HG02852 (cell line): ENCODE results near the gene VANGL2.

Experiments used
- ATAC-seq: cut with Tn5 transposase; IDR thresholded peaks from one replicate; pipeline ENCODE4 v1.9.1; 2021; ENCODE audit warnings: mild to moderate bottlenecking, moderate library complexity; ENCODE audit not compliant: unreplicated experiment

VANGL2 gene

GRCh38 chr1:160425847-160426246 lies 25.5 kb downstream of the VANGL2 start:
- ATAC-seq, result no peak

DNA sequence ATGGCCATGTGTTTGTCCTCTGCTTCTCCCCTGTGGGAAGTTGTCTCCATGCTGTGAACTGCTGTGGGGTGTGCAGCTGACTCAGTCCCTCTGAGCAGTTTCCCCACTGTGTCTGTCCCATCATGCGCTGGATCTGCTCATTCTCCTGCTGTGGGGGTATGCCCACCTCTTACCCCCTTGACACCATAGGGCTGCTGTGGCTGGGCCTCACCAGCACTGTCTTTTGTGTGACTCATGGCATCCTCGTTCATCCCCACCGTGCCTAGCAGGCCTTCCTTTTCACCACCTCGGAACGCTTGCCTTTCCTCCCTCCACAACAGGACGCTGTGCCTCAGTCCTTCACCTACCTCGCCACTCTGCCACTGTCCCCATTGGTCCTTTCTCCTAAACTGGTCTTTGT lies 27.3 kb downstream of the VANGL2 start:
- ATAC-seq, result no peak

DNA sequence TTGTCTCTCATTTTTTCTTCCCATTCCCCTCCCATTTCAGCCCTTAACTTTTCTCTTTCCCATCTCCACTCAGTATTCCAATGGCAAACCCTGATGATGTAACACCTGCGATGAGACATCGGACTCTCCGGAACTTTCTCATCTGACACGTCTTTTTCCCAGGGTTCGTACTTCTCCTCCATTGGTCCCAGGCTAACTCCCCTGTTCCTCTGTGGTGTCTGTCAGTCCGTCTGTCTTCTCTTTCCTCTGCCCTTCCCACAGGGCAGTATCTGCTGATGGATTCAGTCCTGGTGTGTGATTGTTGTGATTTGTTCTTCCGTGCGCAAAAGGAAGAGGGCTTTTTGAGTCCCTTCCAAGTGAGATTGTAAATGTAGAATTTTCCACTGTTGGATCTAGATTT lies 27.7 kb downstream of the VANGL2 start:
- ATAC-seq, result no peak

- ATAC-seq, result no peak
Observed at GRCh38 chr1:160428655-160429054, 28.3 kb downstream of the VANGL2 start.

- ATAC-seq, result peak; percentile 1
Observed at GRCh38 chr1:160429125-160429561, 28.8 kb downstream of the VANGL2 start.

GRCh38 chr1:160429702-160430535 lies 29.6 kb downstream of the VANGL2 start:
- peak; percentile 50 for ATAC-seq

GRCh38 chr1:160431006-160431405 lies 30.6 kb downstream of the VANGL2 start:
- ATAC-seq, result no peak

- no peak for ATAC-seq
Observed at GRCh38 chr1:160431571-160431970, 31.2 kb downstream of the VANGL2 start.

- ATAC-seq, result peak; percentile 62
Observed at GRCh38 chr1:160432371-160432786, 32.0 kb downstream of the VANGL2 start.

DNA sequence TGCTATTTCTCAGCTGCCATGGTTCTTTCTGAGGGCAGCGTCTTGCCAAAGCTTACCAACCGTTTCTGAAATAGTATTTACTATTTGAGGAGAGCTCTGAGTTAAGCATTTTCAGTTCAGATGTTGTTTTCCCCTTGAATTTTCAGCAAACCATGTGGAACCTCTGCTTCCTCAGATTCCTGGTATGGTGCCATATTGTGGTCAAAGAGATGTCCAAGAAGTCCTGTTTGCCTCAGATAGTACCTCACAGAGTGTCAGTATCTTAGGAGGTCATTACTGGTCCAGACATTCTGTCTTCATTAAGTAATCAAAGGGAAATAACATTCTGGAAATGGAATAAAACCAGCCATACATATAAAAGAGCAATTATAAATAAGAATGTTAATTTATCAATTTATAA lies 36.6 kb downstream of the VANGL2 start:
- ATAC-seq, result no peak

DNA sequence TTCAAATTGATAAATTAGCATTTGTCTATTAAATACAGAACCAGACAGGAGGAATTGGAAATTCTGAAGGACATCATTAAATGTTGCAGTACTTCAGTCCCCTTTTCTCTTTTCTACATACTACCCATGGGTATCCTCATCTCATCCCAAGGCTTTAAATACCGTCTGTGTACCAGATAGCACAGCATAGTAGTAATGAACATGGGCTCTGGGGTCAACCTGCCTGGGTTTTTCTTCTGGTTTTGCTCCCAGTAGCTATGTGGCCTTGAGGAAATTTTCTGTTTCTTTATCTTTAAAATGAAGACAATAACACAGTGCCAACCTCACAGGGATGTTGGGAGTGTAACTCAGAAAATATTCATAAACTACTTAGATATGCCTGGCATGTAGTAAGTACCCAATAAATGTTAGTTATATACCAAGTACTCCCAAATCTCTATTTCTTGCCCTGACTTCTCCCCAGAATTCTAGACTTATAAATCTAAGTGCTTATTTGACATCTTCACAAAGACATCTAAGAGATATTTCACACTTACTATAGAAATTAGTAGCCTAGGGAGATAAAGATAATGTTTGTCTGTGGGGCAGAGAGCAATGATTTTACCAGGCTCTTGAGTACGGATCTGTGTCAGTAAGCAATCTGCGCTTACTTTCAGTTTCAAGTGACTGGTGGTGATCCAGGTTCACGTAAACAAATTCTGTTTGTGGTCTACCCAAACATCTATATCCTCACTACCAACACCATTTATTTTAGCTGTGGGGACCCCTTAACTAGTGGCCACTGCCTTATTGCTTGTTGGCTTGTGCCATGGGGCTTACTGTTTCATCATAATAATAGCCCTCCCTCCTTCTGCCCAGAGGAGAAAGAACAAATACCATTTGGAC lies 37.3 kb downstream of the VANGL2 start:
- peak; percentile 68 for ATAC-seq

- no peak for ATAC-seq
Observed at GRCh38 chr1:160438317-160438918, 38.1 kb downstream of the VANGL2 start.

GRCh38 chr1:160438935-160439334 lies 38.6 kb downstream of the VANGL2 start:
- ATAC-seq, result no peak

DNA sequence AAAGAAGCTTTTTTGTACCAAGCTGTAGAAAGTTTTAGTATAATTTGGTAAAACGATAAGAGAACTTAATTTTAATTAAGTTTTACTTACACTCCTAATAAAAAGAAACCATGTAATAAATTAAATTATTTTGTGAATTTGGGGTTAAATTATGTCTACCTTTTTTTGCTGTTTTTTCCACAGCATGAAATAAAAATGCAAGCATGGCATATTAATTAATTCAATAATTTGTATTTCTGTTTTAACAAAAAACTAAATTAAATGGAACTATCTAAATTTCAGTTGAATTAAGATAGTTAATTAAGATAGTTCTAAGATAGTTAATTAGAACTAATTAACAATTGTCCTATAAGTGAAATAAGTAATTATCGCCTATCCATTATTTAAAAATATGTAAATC lies 39.4 kb downstream of the VANGL2 start:
- ATAC-seq, result no peak

DNA sequence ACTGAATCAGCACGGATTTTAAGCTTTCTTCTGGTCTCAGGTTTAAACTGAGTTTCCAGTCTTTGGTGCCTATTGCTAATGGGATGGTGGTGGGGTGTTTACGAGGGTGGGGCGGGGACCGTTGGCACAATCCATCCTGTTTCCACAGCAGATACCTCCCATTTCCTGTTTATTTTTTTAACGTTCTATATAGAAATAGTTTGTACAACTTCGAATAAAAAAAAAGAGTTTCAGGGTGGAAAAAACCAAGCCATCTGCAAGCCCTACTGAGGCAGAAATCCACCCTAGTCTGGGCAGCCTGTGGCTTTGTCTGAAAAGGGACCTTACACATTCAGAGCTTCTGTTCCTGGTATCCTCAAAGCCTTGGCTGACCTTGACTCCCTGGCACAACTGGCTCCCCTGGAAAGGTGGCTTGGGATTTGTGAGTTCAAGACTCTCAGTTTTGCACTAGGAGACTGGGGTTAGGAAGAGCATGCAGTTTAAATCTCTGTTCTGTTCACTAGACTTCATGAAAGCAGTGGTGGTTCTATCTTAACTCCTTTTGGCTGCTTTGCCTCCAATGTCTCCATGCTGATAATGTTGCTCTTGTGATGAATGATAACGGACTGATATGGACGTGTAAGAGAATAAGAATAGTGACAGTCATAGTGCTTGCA lies 46.7 kb downstream of the VANGL2 start:
- ATAC-seq, result no peak

DNA sequence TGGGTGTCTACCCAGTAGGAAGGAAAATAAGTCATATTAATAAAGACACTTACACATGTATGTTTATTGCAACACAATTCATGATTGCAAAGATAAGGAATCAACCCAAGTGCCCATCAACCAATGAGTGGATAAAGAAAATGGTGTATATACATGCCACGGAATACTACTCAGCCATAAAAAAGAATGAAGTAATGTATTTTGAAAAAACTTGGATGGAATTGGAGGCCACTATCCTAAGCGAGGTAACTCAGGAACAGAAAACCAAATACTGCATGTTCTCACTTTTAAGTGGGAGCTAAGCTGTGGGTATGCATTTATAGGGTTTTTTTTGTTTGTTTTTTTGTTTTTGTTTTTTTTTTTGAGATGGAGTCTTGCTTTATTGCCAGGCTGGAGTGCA lies 49.1 kb downstream of the VANGL2 start:
- ATAC-seq, result no peak

GRCh38 chr1:160451119-160451858 lies 50.9 kb downstream of the VANGL2 start:
- peak; percentile 40 for ATAC-seq

- ATAC-seq, result peak; percentile 31
Observed at GRCh38 chr1:160451859-160452232, 51.5 kb downstream of the VANGL2 start.

GRCh38 chr1:160453443-160453842 lies 53.1 kb downstream of the VANGL2 start:
- peak; percentile 53 for ATAC-seq
